IMR-90 (cell line): ENCODE results near the gene FOXO1. TPM values are rescaled to one million over a fixed set of nuclear protein-coding genes. Genes with fewer than 3 reads are reported as not detected.

ENCODE experiments used
- ATAC-seq: fragments of 200-7000 bp; cut with Tn5 transposase; 2 replicates; pipeline ENCODE4 v1.9.1; 2020; ENCODE audit warnings: low read depth, mild to moderate bottlenecking, moderate library complexity
- BruUV-seq: library from RNA; stranded (reverse); fragments of 400-500 nt; replicated peaks from 2 replicates; lab custom pipeline; 2021; lab: Mats Ljungman, UMichigan
- CTCF ChIA-PET: fragments of 300-600 bp; formaldehyde crosslinking; extraction: SDS; loops from one replicate; lab custom pipeline; 2021; ENCODE audit warnings: antibody characterized with exemption; lab: Yijun Ruan, JAX
- POLR2A ChIA-PET: fragments of 300-600 bp; sonication (Branson Sonifier 250); formaldehyde crosslinking; loops from one replicate; lab custom pipeline; 2022; ENCODE audit warnings: antibody characterized with exemption; ENCODE audit not compliant: unreplicated experiment; lab: Charles Lee
- DNase-seq: peaks from one replicate; pipeline ENCODE4 v3.0.0; 2013
- H2AFZ ChIP-seq: replicated peaks from 2 replicates; pipeline ENCODE3; 2013; ENCODE audit warnings: low read length, mild to moderate bottlenecking; ENCODE audit not compliant: poor library complexity
- H2AK5ac ChIP-seq: 2 replicates; pipeline ENCODE4 v1.6.1; 2013; ENCODE audit warnings: low read depth, low read length, inconsistent platforms
- H2AK9ac ChIP-seq: replicated peaks from 2 replicates; pipeline ENCODE3; 2013; ENCODE audit warnings: mild to moderate bottlenecking, low read depth, low read length, moderate library complexity; ENCODE audit not compliant: poor library complexity
- H2BK120ac ChIP-seq: 2 replicates; pipeline ENCODE4 v1.6.1; 2013; ENCODE audit warnings: low read depth, low read length, inconsistent platforms
- H2BK15ac ChIP-seq: 3 replicates; pipeline ENCODE4 v1.6.1; 2013; ENCODE audit warnings: low read depth, low read length, inconsistent platforms
- H2BK20ac ChIP-seq: 2 replicates; pipeline ENCODE4 v1.6.1; 2013; ENCODE audit warnings: low read depth, mild to moderate bottlenecking, inconsistent platforms, low read length, moderate library complexity
- H2BK5ac ChIP-seq: 2 replicates; pipeline ENCODE4 v1.6.1; 2013; ENCODE audit warnings: mild to moderate bottlenecking, low read depth, low read length, inconsistent platforms; ENCODE audit not compliant: poor library complexity, severe bottlenecking
- H3K14ac ChIP-seq: replicated peaks from 2 replicates; pipeline ENCODE4 v1.6.1; 2013; ENCODE audit warnings: low read depth, low read length, inconsistent platforms
- H3K18ac ChIP-seq: 2 replicates; pipeline ENCODE4 v1.6.1; 2013; ENCODE audit warnings: low read depth, low read length, control low read depth
- H3K23ac ChIP-seq: 2 replicates; pipeline ENCODE4 v1.6.1; 2013; ENCODE audit warnings: low read depth, low read length, inconsistent platforms
- H3K27ac ChIP-seq: 2 replicates; pipeline ENCODE4 v1.5.1; 2013; ENCODE audit warnings: mild to moderate bottlenecking, control low read depth, low read length; ENCODE audit not compliant: insufficient read depth
- H3K27me3 ChIP-seq: 2 replicates; pipeline ENCODE4 v1.6.1; 2013; ENCODE audit warnings: low read length; ENCODE audit not compliant: control insufficient read depth, insufficient read depth
- H3K36me3 ChIP-seq: 2 replicates; pipeline ENCODE4 v1.6.1; 2013; ENCODE audit warnings: low read length, mixed read lengths; ENCODE audit not compliant: control insufficient read depth, insufficient read depth
- H3K4ac ChIP-seq: 2 replicates; pipeline ENCODE4 v1.6.1; 2013; ENCODE audit warnings: low read depth, low read length, inconsistent platforms
- H3K4me1 ChIP-seq: 2 replicates; pipeline ENCODE4 v1.6.1; 2013; ENCODE audit warnings: low read length, mixed read lengths; ENCODE audit not compliant: control insufficient read depth, insufficient read depth
- H3K4me2 ChIP-seq: 2 replicates; pipeline ENCODE4 v1.6.1; 2013; ENCODE audit warnings: low read depth, mild to moderate bottlenecking, control low read depth, low read length, moderate library complexity
- H3K4me3 ChIP-seq: 2 replicates; pipeline ENCODE4 v1.5.1; 2013; ENCODE audit warnings: low read depth, mild to moderate bottlenecking, control low read depth, low read length, moderate library complexity; ENCODE audit not compliant: insufficient read depth
- H3K56ac ChIP-seq: 2 replicates; pipeline ENCODE4 v1.6.1; 2013; ENCODE audit warnings: low read length, inconsistent platforms; ENCODE audit not compliant: insufficient read depth; ENCODE audit errors: extremely low read depth
- H3K79me1 ChIP-seq, 2 experiments: 2 replicates each; pipeline ENCODE4 v1.6.1; 2013; ENCODE audit warnings: low read length in 2 of 2, inconsistent platforms in 1 of 2, low read depth in 1 of 2
- H3K9ac ChIP-seq: 2 replicates; pipeline ENCODE4 v1.6.1; 2013; ENCODE audit warnings: low read depth, low read length, control low read depth
- H3K9me1 ChIP-seq: 2 replicates; pipeline ENCODE4 v1.6.1; 2013; ENCODE audit warnings: low read length, inconsistent platforms; ENCODE audit not compliant: insufficient read depth
- H3K9me3 ChIP-seq: 2 replicates; pipeline ENCODE4 v1.6.1; 2013; ENCODE audit warnings: low read length; ENCODE audit not compliant: control insufficient read depth, insufficient read depth
- H4K20me1 ChIP-seq: 2 replicates; pipeline ENCODE4 v1.6.1; 2013; ENCODE audit warnings: low read length, inconsistent platforms; ENCODE audit not compliant: insufficient read depth
- H4K5ac ChIP-seq: 2 replicates; pipeline ENCODE4 v1.6.1; 2013; ENCODE audit warnings: mild to moderate bottlenecking, low read depth, low read length, control low read depth
- H4K8ac ChIP-seq, 2 experiments: 2 replicates each; pipeline ENCODE4 v1.6.1; 2013; ENCODE audit warnings: low read depth in 2 of 2, low read length in 2 of 2, control low read depth in 1 of 2, inconsistent platforms in 1 of 2
- H4K91ac ChIP-seq: 2 replicates; pipeline ENCODE4 v1.6.1; 2013; ENCODE audit warnings: low read depth, low read length, inconsistent platforms; ENCODE audit not compliant: insufficient read depth
- BHLHE40 ChIP-seq: fragments of 150-350 bp; IDR thresholded peaks from 2 replicates; pipeline ENCODE4 v1.6.1; 2016; ENCODE audit warnings: mild to moderate bottlenecking, low read depth, low read length
- CEBPB ChIP-seq: IDR thresholded peaks from 2 replicates; pipeline ENCODE4 v1.6.1; 2012; ENCODE audit warnings: low read depth, low read length, improper control_type of control experiment
- CHD1 ChIP-seq: IDR thresholded peaks from 2 replicates; pipeline ENCODE4 v1.6.1; 2012; ENCODE audit warnings: low read depth, low read length, improper control_type of control experiment
- CTCF ChIP-seq: conservative IDR thresholded peaks from 2 replicates; pipeline ENCODE4 v1.5.1; 2012; ENCODE audit warnings: mild to moderate bottlenecking, low read depth, low read length, improper control_type of control experiment
- ELK1 ChIP-seq: fragments of 150-350 bp; IDR thresholded peaks from 2 replicates; pipeline ENCODE4 v1.6.1; 2016; ENCODE audit warnings: low read depth, mild to moderate bottlenecking, low read length, moderate library complexity, borderline replicate concordance
- FOS ChIP-seq: fragments of 150-350 bp; IDR thresholded peaks from 2 replicates; pipeline ENCODE4 v1.6.1; 2016; ENCODE audit warnings: low read depth, low read length
- MAFK ChIP-seq: IDR thresholded peaks from 2 replicates; pipeline ENCODE4 v1.6.1; 2012; ENCODE audit warnings: low read depth, low read length, improper control_type of control experiment
- MAZ ChIP-seq: IDR thresholded peaks from 2 replicates; pipeline ENCODE4 v1.6.1; 2012; ENCODE audit warnings: low read depth, mild to moderate bottlenecking, low read length, improper control_type of control experiment, moderate library complexity, borderline replicate concordance
- MXI1 ChIP-seq: IDR thresholded peaks from 2 replicates; pipeline ENCODE4 v1.6.1; 2012; ENCODE audit warnings: low read depth, mild to moderate bottlenecking, low read length, moderate library complexity, borderline replicate concordance
- NFE2L2 ChIP-seq: fragments of 150-350 bp; IDR thresholded peaks from 2 replicates; pipeline ENCODE4 v1.6.1; 2016; ENCODE audit warnings: low read depth, mild to moderate bottlenecking, low read length
- POLR2A ChIP-seq: IDR thresholded peaks from 2 replicates; pipeline ENCODE4 v1.6.1; 2012; ENCODE audit warnings: mild to moderate bottlenecking, low read depth, low read length
- RAD21 ChIP-seq: IDR thresholded peaks from 2 replicates; pipeline ENCODE4 v1.6.1; 2012; ENCODE audit warnings: low read length, improper control_type of control experiment
- RCOR1 ChIP-seq: IDR thresholded peaks from 2 replicates; pipeline ENCODE4 v1.6.1; 2012; ENCODE audit warnings: mild to moderate bottlenecking, low read length, improper control_type of control experiment; ENCODE audit not compliant: insufficient replicate concordance
- RFX5 ChIP-seq: IDR thresholded peaks from 2 replicates; pipeline ENCODE4 v1.8.0; 2012; ENCODE audit warnings: low read depth, mild to moderate bottlenecking, low read length, moderate library complexity
- SMC3 ChIP-seq: fragments of 150-350 bp; IDR thresholded peaks from 2 replicates; pipeline ENCODE4 v1.6.1; 2016; ENCODE audit warnings: low read depth, mild to moderate bottlenecking, antibody characterized with exemption, low read length, moderate library complexity
- WGBS, 2 experiments: methylation state at CpG; one replicate each; pipeline versions ENCODE4 v1.1.5 to v1.1.7; 2013; ENCODE audit warnings: missing lambda C conversion rate in 2 of 2; ENCODE audit not compliant: insufficient read length in 1 of 2; ENCODE audit errors: extremely low coverage in 2 of 2; 5-methylcytosine and 5-hydroxymethylcytosine counted together
- dilution Hi-C: fragments of 300-500 bp; cut with HindIII; formaldehyde crosslinking; loops from one replicate; pipeline ENCODE4 v1.14.3; 2018; ENCODE audit warnings: low sequenced_read_pairs; ENCODE audit not compliant: unreplicated experiment
- in situ Hi-C: fragments of 300-500 bp; cut with MboI; formaldehyde crosslinking; loops from 3 replicates; pipeline ENCODE4 v1.14.3; 2019; ENCODE audit warnings: low sequenced_read_pairs, inconsistent platforms, mixed read lengths
- intact Hi-C: fragments of 100-400 bp; cut with micrococcal nuclease; formaldehyde crosslinking; loops from 2 replicates; pipeline ENCODE4 v1.10.0; 2022
- polyA plus RNA-seq, 3 experiments: library from polyadenylated mRNA; depleted of rRNA; stranded (reverse); fragments of >200 nt; gene quantifications; 2 replicates each; pipeline ENCODE4 v1.2.3, GENCODE V29; 2012; ENCODE audit warnings: low replicate concordance in 1 of 3
- total RNA-seq: library from RNA; depleted of rRNA; stranded (reverse); fragments of >200 nt; gene quantifications from 2 replicates; pipeline ENCODE4 v1.2.3, GENCODE V29; 2012

Gene FOXO1
- total and polyA plus RNA-seq, 2 of the 4 experiments (the other 2 are of a cell fraction): 0.12 to 0.18 TPM

GRCh38 chr13:40508767-40509342 lies 157.6 kb downstream of the FOXO1 start:
- Histone ChIP-seq H3K4me2 (no peak overlapping the region), H3K9ac (no peak overlapping the region), H2BK120ac (no peak overlapping the region), H3K18ac (no peak overlapping the region), H4K20me1 (no peaks in the 10 kb centered on the region), H3K4ac (no peak overlapping the region), H3K9me1 (no peaks in the 10 kb centered on the region), H2BK5ac (no peak overlapping the region), H3K27me3 (no peaks in the 10 kb centered on the region), H4K91ac (no peak overlapping the region), H2AK9ac (no peak overlapping the region), H4K8ac (no peak overlapping the region), H3K4me1 (no peaks in the 10 kb centered on the region), H3K14ac (no peak overlapping the region), H3K36me3 (no peaks in the 10 kb centered on the region), H3K79me1 (no peaks in the 10 kb centered on the region), H4K5ac (no peak overlapping the region), H2AK5ac (no peak overlapping the region), H3K56ac (no peak overlapping the region), H2BK15ac (no peak overlapping the region), H3K23ac (no peak overlapping the region), H2BK20ac (no peak overlapping the region), H3K4me3 (no peak overlapping the region), H3K27ac (no peak overlapping the region), H3K9me3 (no peaks in the 10 kb centered on the region), H2AFZ (no peak overlapping the region)
- no CpG with 5 or more reads among the region's 3 CpGs for WGBS, 2 experiments
- intact Hi-C loops (no loop called here), dilution Hi-C loops (no loop called here), in situ Hi-C loops (no loop called here)
- DNase-seq: no peak
- ChIA-PET POLR2A (no interaction called here), CTCF (no interaction called here)
- TF ChIP-seq SMC3 (no peak), CTCF (no peak), POLR2A (no peak), MAZ (no peak), BHLHE40 (no peak), MAFK (no peak), CHD1 (no peak), ELK1 (no peak), NFE2L2 (no peak), RAD21 (no peak), FOS (no peak), CEBPB (no peak), RCOR1 (no peak), MXI1 (no peak), RFX5 (no peak)
- ATAC-seq: no peak
- BruUV-seq: no TSS peak
